MM.1S (cell line): Measurements from ENCODE around the gene HSPA1B.

Source experiments
- DNase-seq: peaks from one replicate; pipeline ENCODE4 v3.0.0-alpha.2; 2015
- H2AFZ ChIP-seq: fragments of 300-600 bp; sonication (generic); 2 replicates; pipeline ENCODE4 v1.6.0; 2016; ENCODE audit warnings: antibody characterized with exemption, low read length
- H3F3A ChIP-seq: fragments of 300-600 bp; sonication (generic); 2 replicates; pipeline ENCODE4 v1.6.1; 2016; ENCODE audit warnings: mild to moderate bottlenecking, antibody characterized with exemption, low read length, moderate library complexity, mixed read lengths; ENCODE audit not compliant: insufficient read depth
- H3K27ac ChIP-seq: fragments of 300-600 bp; sonication (generic); 2 replicates; pipeline ENCODE4 v1.5.1; 2016; ENCODE audit warnings: mild to moderate bottlenecking, low read length
- H3K27me3 ChIP-seq: fragments of 300-600 bp; sonication (generic); replicated peaks from 2 replicates; pipeline ENCODE4 v1.6.0; 2016; ENCODE audit warnings: low read length; ENCODE audit not compliant: insufficient read depth
- H3K36me3 ChIP-seq: fragments of 300-600 bp; sonication (generic); replicated peaks from 2 replicates; pipeline ENCODE4 v1.6.1; 2016; ENCODE audit warnings: mild to moderate bottlenecking, low read length, mixed read lengths; ENCODE audit not compliant: insufficient read depth
- H3K4me1 ChIP-seq: fragments of 300-600 bp; sonication (generic); 2 replicates; pipeline ENCODE4 v1.6.1; 2016; ENCODE audit warnings: low read length, mixed read lengths
- H3K4me2 ChIP-seq: fragments of 300-600 bp; sonication (generic); 2 replicates; pipeline ENCODE4 v1.6.0; 2016; ENCODE audit warnings: low read depth, low read length
- H3K4me3 ChIP-seq: fragments of 300-600 bp; sonication (generic); 2 replicates; pipeline ENCODE4 v1.5.1; 2016; ENCODE audit warnings: low read length, mixed read lengths
- H3K79me2 ChIP-seq: fragments of 300-600 bp; sonication (generic); 2 replicates; pipeline ENCODE4 v1.6.1; 2016; ENCODE audit warnings: mixed run types, low read length, mixed read lengths
- H3K9ac ChIP-seq: fragments of 300-600 bp; sonication (generic); 2 replicates; pipeline ENCODE4 v1.6.1; 2016; ENCODE audit warnings: low read length, mixed read lengths
- H3K9me2 ChIP-seq: fragments of 300-600 bp; sonication (generic); replicated peaks from 2 replicates; pipeline ENCODE4 v1.6.1; 2016; ENCODE audit warnings: mild to moderate bottlenecking, low read length, mixed read lengths; ENCODE audit not compliant: insufficient read depth
- H3K9me3 ChIP-seq: fragments of 300-600 bp; sonication (generic); replicated peaks from 2 replicates; pipeline ENCODE4 v1.6.1; 2016; ENCODE audit warnings: mild to moderate bottlenecking, low read length, mixed read lengths; ENCODE audit not compliant: insufficient read depth
- H4K20me1 ChIP-seq: fragments of 300-600 bp; sonication (generic); 2 replicates; pipeline ENCODE4 v1.6.1; 2016; ENCODE audit warnings: mild to moderate bottlenecking, low read length, moderate library complexity, mixed read lengths; ENCODE audit not compliant: insufficient read depth
- CTCF ChIP-seq: fragments of 300-600 bp; sonication (generic); IDR thresholded peaks from 2 replicates; pipeline ENCODE4 v1.5.1; 2016; ENCODE audit warnings: antibody characterized with exemption, low read length, mixed read lengths
- EZH2 ChIP-seq: fragments of 300-600 bp; sonication (generic); optimal IDR thresholded peaks from 2 replicates; pipeline ENCODE3; 2017; ENCODE audit warnings: low read depth, mild to moderate bottlenecking, antibody characterized with exemption, low read length, mixed read lengths
- EZH2phosphoT487 ChIP-seq: fragments of 300-600 bp; sonication (generic); IDR thresholded peaks from 2 replicates; pipeline ENCODE4 v1.6.1; 2018; ENCODE audit warnings: antibody characterized with exemption, low read length

HSPA1B gene

GRCh38 chr6:31830886-31831335 lies 3.4 kb downstream of the HSPA1B start:
- Histone ChIP-seq H3K4me3 (peak overlapping the region; percentile 61), H2AFZ (no peak overlapping the region), H3K79me2 (peaks cover 47% of the 10 kb centered on the region), H4K20me1 (no peaks in the 10 kb centered on the region; the same call in 1 of the 2 replicates), H3K36me3 (peaks cover under 1% of the 10 kb centered on the region; the same call in 1 of the 2 replicates), H3K27ac (peak overlapping the region; percentile 57; the same call in 1 of the 2 replicates), H3K9me3 (no peaks in the 10 kb centered on the region), H3K9ac (peak overlapping the region; percentile 29; the same call in 1 of the 2 replicates), H3K4me1 (peaks cover 7% of the 10 kb centered on the region; the same call in 1 of the 2 replicates), H3F3A (peaks cover 60% of the 10 kb centered on the region), H3K27me3 (no peaks in the 10 kb centered on the region), H3K4me2 (peak overlapping the region; percentile 81), H3K9me2 (no peaks in the 10 kb centered on the region)
- no peak for TF ChIP-seq EZH2
- no peak for TF ChIP-seq EZH2phosphoT487
- no peak for TF ChIP-seq CTCF
- no peak for DNase-seq

GRCh38 chr6:31831350-31832215 lies 4.0 kb downstream of the HSPA1B start:
- Histone ChIP-seq H3K9me2 (no peaks in the 10 kb centered on the region), H3F3A (peaks cover 64% of the 10 kb centered on the region), H3K9ac (peak overlapping the region; percentile 29; the same call in 1 of the 2 replicates), H3K27me3 (no peaks in the 10 kb centered on the region), H3K4me1 (peaks cover 7% of the 10 kb centered on the region; the same call in 1 of the 2 replicates), H2AFZ (no peak overlapping the region), H3K36me3 (peaks cover 7% of the 10 kb centered on the region; the same call in 1 of the 2 replicates), H3K9me3 (no peaks in the 10 kb centered on the region), H4K20me1 (no peaks in the 10 kb centered on the region; the same call in 1 of the 2 replicates), H3K79me2 (peaks cover 51% of the 10 kb centered on the region), H3K4me3 (peak overlapping the region; percentile 61; the same call in 1 of the 2 replicates), H3K4me2 (peak overlapping the region; percentile 81), H3K27ac (peak overlapping the region; percentile 7; the same call in 1 of the 2 replicates)
- DNase-seq, result no peak
- TF ChIP-seq EZH2 (no peak), CTCF (no peak), EZH2phosphoT487 (no peak)

- no peaks in the 10 kb centered on the region for H3K9me2 ChIP-seq
- peaks cover 26% of the 10 kb centered on the region; the same call in 1 of the 2 replicates for H3K36me3 ChIP-seq
- H3K79me2 ChIP-seq, result peaks cover 66% of the 10 kb centered on the region
- H3K9me3 ChIP-seq, result no peaks in the 10 kb centered on the region
- H2AFZ ChIP-seq, result peak overlapping the region; percentile 51; the same call in 1 of the 2 replicates
- peak overlapping the region; percentile 81 for H3K27ac ChIP-seq
- peaks cover 92% of the 10 kb centered on the region for H3F3A ChIP-seq
- no peaks in the 10 kb centered on the region for H3K27me3 ChIP-seq
- H4K20me1 ChIP-seq, result peaks cover 27% of the 10 kb centered on the region
- no peak for TF ChIP-seq CTCF
- no peak for TF ChIP-seq EZH2
- no peak for TF ChIP-seq EZH2phosphoT487
- peak; percentile 90 for DNase-seq
- peak overlapping the region; percentile 97 for H3K9ac ChIP-seq
- H3K4me3 ChIP-seq, result peak overlapping the region; percentile 98
- peak overlapping the region; percentile 99 for H3K4me2 ChIP-seq
- H3K4me1 ChIP-seq, result peaks cover 24% of the 10 kb centered on the region
Observed at GRCh38 chr6:31834367-31835250, 7.1 kb downstream of the HSPA1B start.
